Sigmoid colon (tissue), 7 donors: Measurements from ENCODE around the gene HNRNPUL1. TPM values are rescaled to one million over a fixed set of nuclear protein-coding genes. Genes with fewer than 3 reads are reported as not detected.

Experiments
- DNase-seq: peaks from one replicate; pipeline ENCODE4 v3.0.0-alpha.2; 2019
- H3K27ac ChIP-seq, 4 donors: fragments of 200-600 bp; sonication (generic); one replicate each; pipeline ENCODE4 v1.5.1; 2016 to 2019; ENCODE audit warnings: mild to moderate bottlenecking in 1 of 4
- H3K27me3 ChIP-seq, 3 donors: fragments of 200-600 bp; sonication (generic); one replicate each; pipeline ENCODE4 v1.5.1; 2019; ENCODE audit warnings: mild to moderate bottlenecking in 1 of 3
- H3K36me3 ChIP-seq, 4 donors: fragments of 200-600 bp; sonication (generic); one replicate each; pipeline ENCODE4 v1.5.1; 2016 to 2019
- H3K4me1 ChIP-seq, 4 donors: fragments of 200-600 bp; sonication (generic); one replicate each; pipeline ENCODE4 v1.5.1; 2017 to 2019
- H3K4me3 ChIP-seq, 4 donors: fragments of 200-600 bp; sonication (generic); one replicate each; pipeline ENCODE4 v1.5.1; 2017 to 2019; ENCODE audit warnings: mild to moderate bottlenecking in 2 of 4, moderate library complexity in 1 of 4
- H3K9me3 ChIP-seq, 4 donors: fragments of 200-600 bp in 3 of 4; sonication (generic) in 3 of 4; one replicate each; pipeline versions ENCODE4 v1.5.1 to v1.6.1; 2013 to 2019
- EP300 ChIP-seq, 4 donors: sonication (generic); formaldehyde crosslinking; IDR thresholded peaks; one replicate each; pipeline ENCODE4 v1.6.1; 2017; ENCODE audit warnings: antibody characterized with exemption in 4 of 4
- POLR2A ChIP-seq, 2 donors: fragments of 450-650 bp; IDR thresholded peaks; one replicate each; pipeline ENCODE4 v1.6.1; 2016; ENCODE audit warnings: antibody characterized with exemption in 2 of 2, mild to moderate bottlenecking in 2 of 2, moderate library complexity in 2 of 2
- POLR2AphosphoS5 ChIP-seq, 4 donors: sonication (generic); formaldehyde crosslinking; IDR thresholded peaks; one replicate each; pipeline ENCODE4 v1.6.1; 2017; ENCODE audit warnings: antibody characterized with exemption in 4 of 4
- WGBS, 2 donors: extraction: QIAGEN DNeasy Blood & Tissue Kit; methylation state at CpG; one replicate each; pipeline ENCODE4 v1.1.7; 2013; 5-methylcytosine and 5-hydroxymethylcytosine counted together
- intact Hi-C: fragments of 100-400 bp; cut with DNase I; formaldehyde crosslinking; loops from one replicate; pipeline ENCODE4 v1.15.1; 2023
- polyA plus RNA-seq, 3 donors: library from polyadenylated mRNA; stranded (reverse); fragments of 200-250 nt; gene quantifications; one replicate each; pipeline ENCODE4 v1.2.3, GENCODE V29; 2013
- small RNA-seq, 3 donors: library from RNA; depleted of rRNA; stranded (forward); fragments of <200 nt; gene quantifications; one replicate each; pipeline ENCODE3, GENCODE V24; 2016
- total RNA-seq, 4 donors: library from RNA; depleted of rRNA; stranded (reverse); fragments of >200 nt; gene quantifications; one replicate each; pipeline ENCODE4 v1.1.0, GENCODE V29; 2016
- TF ChIP-seq, protein P1 (sequence below), 4 experiments: fragments of 450-650 bp in 3 of 4; fragments of 200-600 bp in 1 of 4; IDR thresholded peaks; one replicate each; pipeline ENCODE4 v1.5.1; 2016 to 2019; ENCODE audit warnings: antibody characterized with exemption in 4 of 4, mild to moderate bottlenecking in 3 of 4, moderate library complexity in 2 of 4
- donor health status: healthy with polysubstance abuse.
- donor health status: Bipolar disorder and iron deficiency.
- donor health status: healthy.

HNRNPUL1 gene
- total and polyA plus RNA-seq, 7 donors, result 61.9 to 153 (median 129) TPM

- peaks cover 0 to 14% (median 10%) of the 10 kb centered on the region in 4 donors for H3K4me1 ChIP-seq
- no peaks in the 10 kb centered on the region for H3K36me3 ChIP-seq
- no peak overlapping the region for H3K4me3 ChIP-seq
- H3K27ac ChIP-seq, result no peak overlapping the region
- intact Hi-C loops, result no loop called here
- H3K27me3 ChIP-seq, result no peaks in the 10 kb centered on the region
- H3K9me3 ChIP-seq, result no peaks in the 10 kb centered on the region
- TF ChIP-seq POLR2AphosphoS5 (IDR thresholded peaks at IDR 0.05), result no peak
- TF ChIP-seq, protein P1, sequence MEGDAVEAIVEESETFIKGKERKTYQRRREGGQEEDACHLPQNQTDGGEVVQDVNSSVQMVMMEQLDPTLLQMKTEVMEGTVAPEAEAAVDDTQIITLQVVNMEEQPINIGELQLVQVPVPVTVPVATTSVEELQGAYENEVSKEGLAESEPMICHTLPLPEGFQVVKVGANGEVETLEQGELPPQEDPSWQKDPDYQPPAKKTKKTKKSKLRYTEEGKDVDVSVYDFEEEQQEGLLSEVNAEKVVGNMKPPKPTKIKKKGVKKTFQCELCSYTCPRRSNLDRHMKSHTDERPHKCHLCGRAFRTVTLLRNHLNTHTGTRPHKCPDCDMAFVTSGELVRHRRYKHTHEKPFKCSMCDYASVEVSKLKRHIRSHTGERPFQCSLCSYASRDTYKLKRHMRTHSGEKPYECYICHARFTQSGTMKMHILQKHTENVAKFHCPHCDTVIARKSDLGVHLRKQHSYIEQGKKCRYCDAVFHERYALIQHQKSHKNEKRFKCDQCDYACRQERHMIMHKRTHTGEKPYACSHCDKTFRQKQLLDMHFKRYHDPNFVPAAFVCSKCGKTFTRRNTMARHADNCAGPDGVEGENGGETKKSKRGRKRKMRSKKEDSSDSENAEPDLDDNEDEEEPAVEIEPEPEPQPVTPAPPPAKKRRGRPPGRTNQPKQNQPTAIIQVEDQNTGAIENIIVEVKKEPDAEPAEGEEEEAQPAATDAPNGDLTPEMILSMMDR (IDR thresholded peaks at IDR 0.05), result no peak
- TF ChIP-seq EP300 (IDR thresholded peaks at IDR 0.05), result no peak
- TF ChIP-seq POLR2A (IDR thresholded peaks at IDR 0.05), result no peak
- 73 to 86% methylated on average over 11 of the region's 11 CpGs for WGBS, 2 donors
- no peak for DNase-seq
Observed at GRCh38 chr19:41356984-41357739, 93.0 kb downstream of the HNRNPUL1 start.

Small RNAs within 50 kb of the gene (small RNA-seq; reads per million reads assigned to genes)
- gene RN7SL34P, result 0 reads per million in 3 donors

Other genes with a start within 250 kb of the HNRNPUL1 start
- gene CYP2A13, start 175.9 kb upstream of the HNRNPUL1 start, total RNA-seq, result not detected
- not detected for gene CYP2A13, start 175.9 kb upstream of the HNRNPUL1 start, polyA plus RNA-seq
- gene CYP2F1, start 149.9 kb upstream of the HNRNPUL1 start, total RNA-seq, result not detected
- not detected for gene CYP2F1, start 149.9 kb upstream of the HNRNPUL1 start, polyA plus RNA-seq
- 1 to 10 TPM in 2 of 4 donors, under 1 TPM in 2; 0.41 to 1.4 (median 0.80) TPM for gene CYP2S1, start 71.2 kb upstream of the HNRNPUL1 start, total RNA-seq
- 10 to 100 TPM in 1 of 3 donors, 1 to 10 TPM in 2; 6.0 to 18.6 (median 8.6) TPM for gene CYP2S1, start 71.2 kb upstream of the HNRNPUL1 start, polyA plus RNA-seq
- gene AXL, start 45.1 kb upstream of the HNRNPUL1 start, total RNA-seq, result 100 to 1,000 TPM in 1 of 4 donors, 10 to 100 TPM in 3; 85.9 to 108 (median 95.4) TPM
- gene AXL, start 45.1 kb upstream of the HNRNPUL1 start, polyA plus RNA-seq, result 10 to 100 TPM in 1 of 3 donors, 1 to 10 TPM in 2; 5.4 to 10.7 (median 7.4) TPM
- 10 to 100 TPM in 1 of 4 donors, 1 to 10 TPM in 3; 8.7 to 16.6 (median 9.2) TPM for gene CCDC97, start 45.8 kb downstream of the HNRNPUL1 start, total RNA-seq
- 10 to 100 TPM; 11.3 to 23.1 (median 15.6) TPM for gene CCDC97, start 45.8 kb downstream of the HNRNPUL1 start, polyA plus RNA-seq
- 10 to 100 TPM; 16.4 to 27.1 (median 18.1) TPM for gene TGFB1, start 89.5 kb downstream of the HNRNPUL1 start, total RNA-seq
- gene TGFB1, start 89.5 kb downstream of the HNRNPUL1 start, polyA plus RNA-seq, result 10 to 100 TPM in 1 of 3 donors, 1 to 10 TPM in 2; 6.5 to 25.0 (median 7.2) TPM
- 10 to 100 TPM in 3 of 4 donors, 1 to 10 TPM in 1; 7.5 to 14.5 (median 13.6) TPM for gene B9D2, start 99.8 kb downstream of the HNRNPUL1 start, total RNA-seq
- gene B9D2, start 99.8 kb downstream of the HNRNPUL1 start, polyA plus RNA-seq, result 10 to 100 TPM in 1 of 3 donors, 1 to 10 TPM in 2; 7.2 to 10.1 (median 8.4) TPM
- 10 to 100 TPM; 13.6 to 47.1 (median 22.6) TPM for gene TMEM91, start 112.2 kb downstream of the HNRNPUL1 start, total RNA-seq
- gene TMEM91, start 112.2 kb downstream of the HNRNPUL1 start, polyA plus RNA-seq, result 1 to 10 TPM in 2 of 3 donors, under 1 TPM in 1; 0.46 to 9.6 (median 5.8) TPM
- gene EXOSC5, start 133.0 kb downstream of the HNRNPUL1 start, total RNA-seq, result 10 to 100 TPM in 3 of 4 donors, 1 to 10 TPM in 1; 6.6 to 21.4 (median 14.4) TPM
- 10 to 100 TPM; 11.6 to 32.7 (median 15.6) TPM for gene EXOSC5, start 133.0 kb downstream of the HNRNPUL1 start, polyA plus RNA-seq
- 10 to 100 TPM; 29.6 to 35.7 (median 33.6) TPM for gene BCKDHA, start 133.4 kb downstream of the HNRNPUL1 start, total RNA-seq
- gene BCKDHA, start 133.4 kb downstream of the HNRNPUL1 start, polyA plus RNA-seq, result 10 to 100 TPM; 19.0 to 32.9 (median 31.2) TPM
- gene B3GNT8, start 163.0 kb downstream of the HNRNPUL1 start, total RNA-seq, result 1 to 10 TPM; 2.8 to 8.0 (median 5.0) TPM
- 10 to 100 TPM; 16.8 to 49.2 (median 28.8) TPM for gene B3GNT8, start 163.0 kb downstream of the HNRNPUL1 start, polyA plus RNA-seq
- 10 to 100 TPM; 33.9 to 46.3 (median 41.0) TPM for gene DMAC2, start 175.5 kb downstream of the HNRNPUL1 start, total RNA-seq
- 10 to 100 TPM; 40.8 to 58.0 (median 45.7) TPM for gene DMAC2, start 175.5 kb downstream of the HNRNPUL1 start, polyA plus RNA-seq
- gene ERICH4, start 178.8 kb downstream of the HNRNPUL1 start, total RNA-seq, result not detected
- not detected for gene ERICH4, start 178.8 kb downstream of the HNRNPUL1 start, polyA plus RNA-seq